HG03520 (cell line): ENCODE measurements around the gene EHD4.

ENCODE experiments used
- ATAC-seq: cut with Tn5 transposase; IDR thresholded peaks from one replicate; pipeline ENCODE4 v1.9.1; 2021; ENCODE audit warnings: mild to moderate bottlenecking, moderate library complexity; ENCODE audit not compliant: unreplicated experiment

EHD4 gene

DNA sequence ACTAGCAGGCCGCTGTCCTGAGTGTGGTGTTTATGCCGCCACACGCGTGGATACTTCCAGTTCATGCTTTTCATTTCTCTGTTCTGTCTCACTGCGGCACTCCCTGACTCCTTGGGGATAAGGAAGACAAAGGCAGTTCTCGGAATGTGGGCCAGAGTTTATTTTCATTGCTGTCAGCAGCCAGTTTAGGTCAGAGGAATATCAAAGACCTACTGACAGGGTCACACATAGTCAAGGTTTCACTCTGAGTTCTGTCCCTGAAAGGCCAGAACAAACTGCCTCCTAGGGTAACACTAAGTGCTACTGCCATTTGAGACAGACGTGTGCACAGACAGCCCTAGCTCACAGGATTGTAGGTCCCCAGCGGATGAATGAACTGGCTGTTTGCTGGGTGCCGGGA is 51.2 kb downstream of the EHD4 start:
- no peak for ATAC-seq

DNA sequence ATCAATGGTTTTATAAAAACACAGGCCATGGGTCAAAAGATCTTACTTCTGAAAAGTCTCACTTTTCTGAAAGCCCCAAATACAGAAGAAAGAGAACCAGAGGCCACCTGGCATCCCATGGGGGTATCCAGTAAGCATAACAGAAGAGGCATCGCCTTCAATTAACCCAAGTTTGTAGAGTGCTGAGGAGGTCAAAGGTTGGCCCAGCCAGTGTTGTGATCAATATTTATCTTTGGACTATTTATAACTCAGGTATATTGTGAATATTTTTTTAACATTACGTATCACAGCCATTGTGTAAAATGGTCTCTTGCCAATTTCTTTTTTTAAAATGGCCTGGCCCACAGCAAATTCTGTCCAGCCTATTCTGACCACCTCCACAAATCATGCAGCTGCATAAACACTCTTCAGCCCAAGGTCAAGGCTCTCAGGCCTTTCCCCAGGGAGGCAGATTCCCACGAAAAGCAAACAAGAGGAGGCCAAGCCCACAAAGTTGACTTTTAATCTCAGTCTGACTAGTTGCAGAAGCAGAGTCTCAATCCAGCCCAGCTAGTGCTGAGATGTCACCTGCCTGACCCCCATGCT is 52.3 kb downstream of the EHD4 start:
- no peak for ATAC-seq

DNA sequence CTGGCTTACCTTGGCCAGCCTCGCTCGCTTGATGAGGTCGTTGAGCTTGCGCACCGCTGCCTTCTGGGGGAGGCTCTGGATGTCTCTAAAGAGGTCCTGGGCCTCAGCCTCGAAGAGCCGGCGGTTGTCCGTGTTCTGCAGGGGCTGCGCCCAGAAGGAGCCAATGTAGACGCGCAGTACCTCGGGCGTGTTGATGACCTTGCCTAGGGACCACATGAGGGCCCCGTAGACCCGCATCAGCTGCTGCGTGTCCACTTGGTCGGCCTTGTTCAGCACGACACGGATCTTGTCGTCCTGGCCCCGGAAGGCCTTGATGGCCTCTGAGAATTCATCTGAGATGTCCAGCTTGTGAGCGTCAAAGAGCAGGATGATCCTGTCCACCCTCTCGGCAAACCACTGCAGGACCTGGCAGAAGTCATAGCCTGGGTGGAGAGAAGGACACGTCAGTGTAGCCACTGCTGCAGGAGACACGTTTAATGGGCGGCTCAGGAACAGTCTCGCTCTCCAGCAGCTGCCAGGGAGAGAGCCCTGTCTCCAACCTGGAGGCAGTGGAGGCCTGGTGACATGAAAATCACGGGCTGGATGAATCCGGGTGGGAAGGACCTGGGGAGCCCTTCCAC is 53.0 kb downstream of the EHD4 start:
- no peak for ATAC-seq

- no peak for ATAC-seq
These were observed 53.7 kb downstream of the EHD4 start for GRCh38 chr15:41918506-41919126.

- ATAC-seq, result no peak
These were observed 54.5 kb downstream of the EHD4 start for GRCh38 chr15:41917767-41918430.

- ATAC-seq, result no peak
These were observed 56.9 kb downstream of the EHD4 start for GRCh38 chr15:41915255-41915994.

GRCh38 chr15:41914411-41914810 is 57.9 kb downstream of the EHD4 start:
- ATAC-seq, result no peak

DNA sequence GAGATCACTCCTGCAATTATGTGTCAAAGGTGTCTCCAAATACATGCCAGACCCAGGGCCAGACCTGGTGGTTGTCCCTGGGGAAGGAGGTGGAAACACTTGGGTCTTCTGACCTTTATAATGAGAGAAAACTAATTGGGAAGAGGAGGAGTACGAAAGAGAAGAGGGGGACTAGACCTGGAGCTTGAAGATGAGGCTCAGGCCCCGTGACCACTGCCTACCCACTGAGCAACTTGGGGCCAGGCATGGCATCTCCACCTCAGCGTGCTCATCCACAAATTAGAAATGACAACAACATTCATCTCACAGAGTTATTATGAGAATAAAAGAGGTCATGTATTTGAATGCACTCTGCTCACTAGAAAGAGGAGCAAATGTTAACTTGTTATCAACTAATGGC is 59.1 kb downstream of the EHD4 start:
- ATAC-seq, result no peak

DNA sequence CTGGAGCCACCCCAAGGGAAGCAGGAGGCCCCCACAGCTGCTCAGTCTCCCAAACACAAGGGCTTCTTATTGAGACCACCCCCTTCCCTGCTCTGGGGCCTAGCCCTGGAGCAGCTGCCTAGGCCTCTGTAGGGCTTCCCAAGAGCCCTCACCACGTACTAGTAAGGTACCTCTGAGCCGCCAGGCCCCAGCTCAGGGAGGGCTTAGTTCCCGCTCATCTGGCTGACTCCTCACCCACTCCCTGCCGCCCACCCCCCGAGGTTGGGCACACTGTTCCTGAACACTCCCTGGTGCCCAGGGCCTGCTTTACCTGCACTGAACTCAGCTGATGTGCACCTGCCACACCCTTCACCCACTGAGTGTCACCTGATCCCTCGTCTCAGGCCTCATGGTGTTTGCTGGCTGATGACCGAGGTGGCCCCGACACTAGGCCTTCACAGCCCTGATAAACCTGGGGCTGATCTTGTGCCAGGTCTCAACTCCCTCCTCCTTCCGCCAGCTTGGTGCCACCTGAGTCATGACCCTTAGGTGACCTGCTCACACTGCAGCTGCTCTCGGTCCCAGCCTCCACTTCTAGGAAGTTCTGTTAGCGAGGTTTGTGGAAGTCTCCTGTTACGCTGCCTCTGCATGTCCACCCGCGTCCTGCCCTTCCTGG is 60.5 kb downstream of the EHD4 start:
- ATAC-seq, result no peak

GRCh38 chr15:41908736-41909461 is 63.5 kb downstream of the EHD4 start:
- no peak for ATAC-seq

DNA sequence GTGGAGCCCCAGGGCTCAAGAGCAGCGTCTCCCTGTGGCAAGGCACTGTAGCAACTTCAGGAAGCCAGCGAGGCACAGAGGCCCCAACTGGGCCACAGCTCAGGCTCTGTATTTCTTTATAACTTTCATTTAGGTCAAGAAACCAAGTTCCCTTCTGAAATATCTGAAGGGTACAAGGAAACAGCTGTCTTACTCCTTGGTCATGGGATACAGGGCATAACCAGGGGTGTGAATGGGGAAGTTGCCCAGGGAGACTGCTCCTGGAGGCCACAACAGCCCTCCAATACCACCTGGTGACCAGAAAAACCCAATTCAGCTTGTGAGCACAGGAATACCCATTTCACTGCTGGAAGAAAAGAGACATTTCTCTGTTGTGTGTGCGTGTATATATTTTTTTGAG is 65.2 kb downstream of the EHD4 start:
- ATAC-seq, result no peak

DNA sequence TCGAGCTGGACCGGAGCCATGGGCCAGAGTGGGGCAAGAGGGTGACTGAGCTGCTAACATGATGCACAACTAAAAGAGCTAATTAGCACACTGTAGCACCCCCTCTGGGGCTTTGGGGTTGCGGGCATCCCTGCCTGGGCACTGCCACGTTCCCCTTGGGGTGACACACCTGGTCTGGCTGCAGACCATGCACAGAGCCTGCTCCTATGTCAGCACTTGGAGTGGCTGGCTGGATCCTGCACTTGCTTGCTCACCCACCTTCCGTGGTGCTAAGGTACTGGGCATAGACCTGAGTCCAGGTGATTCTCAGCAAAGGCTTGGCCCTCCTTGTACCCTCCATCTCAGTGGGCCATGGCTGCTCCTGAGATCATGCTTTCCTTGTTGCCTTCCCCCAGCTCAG is 65.7 kb downstream of the EHD4 start:
- no peak for ATAC-seq

GRCh38 chr15:41905036-41905793 is 67.1 kb downstream of the EHD4 start:
- ATAC-seq, result no peak

- ATAC-seq, result no peak
These were observed 67.8 kb downstream of the EHD4 start for GRCh38 chr15:41904541-41905005.

DNA sequence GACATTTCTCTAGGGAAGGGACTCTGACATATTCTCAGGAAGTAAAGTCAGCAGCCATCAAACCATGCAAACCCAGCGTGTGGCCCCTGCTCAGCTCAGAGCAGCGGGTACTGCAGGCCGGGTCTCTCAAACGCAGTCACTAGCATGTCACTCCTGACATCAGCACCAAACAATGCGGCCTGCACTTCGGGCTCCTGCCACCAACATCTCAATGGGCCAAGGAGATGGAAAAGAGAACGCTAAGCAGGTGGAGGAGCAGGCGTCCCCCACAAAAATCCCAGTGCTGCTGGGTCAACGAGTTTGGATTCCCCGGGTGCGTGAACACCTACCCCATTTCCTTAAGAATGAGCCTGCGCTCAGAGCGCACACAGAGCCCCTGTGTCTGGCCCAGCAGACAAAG is 68.6 kb downstream of the EHD4 start:
- ATAC-seq, result no peak

- ATAC-seq, result no peak
These were observed 70.9 kb downstream of the EHD4 start for GRCh38 chr15:41901431-41901830.

DNA sequence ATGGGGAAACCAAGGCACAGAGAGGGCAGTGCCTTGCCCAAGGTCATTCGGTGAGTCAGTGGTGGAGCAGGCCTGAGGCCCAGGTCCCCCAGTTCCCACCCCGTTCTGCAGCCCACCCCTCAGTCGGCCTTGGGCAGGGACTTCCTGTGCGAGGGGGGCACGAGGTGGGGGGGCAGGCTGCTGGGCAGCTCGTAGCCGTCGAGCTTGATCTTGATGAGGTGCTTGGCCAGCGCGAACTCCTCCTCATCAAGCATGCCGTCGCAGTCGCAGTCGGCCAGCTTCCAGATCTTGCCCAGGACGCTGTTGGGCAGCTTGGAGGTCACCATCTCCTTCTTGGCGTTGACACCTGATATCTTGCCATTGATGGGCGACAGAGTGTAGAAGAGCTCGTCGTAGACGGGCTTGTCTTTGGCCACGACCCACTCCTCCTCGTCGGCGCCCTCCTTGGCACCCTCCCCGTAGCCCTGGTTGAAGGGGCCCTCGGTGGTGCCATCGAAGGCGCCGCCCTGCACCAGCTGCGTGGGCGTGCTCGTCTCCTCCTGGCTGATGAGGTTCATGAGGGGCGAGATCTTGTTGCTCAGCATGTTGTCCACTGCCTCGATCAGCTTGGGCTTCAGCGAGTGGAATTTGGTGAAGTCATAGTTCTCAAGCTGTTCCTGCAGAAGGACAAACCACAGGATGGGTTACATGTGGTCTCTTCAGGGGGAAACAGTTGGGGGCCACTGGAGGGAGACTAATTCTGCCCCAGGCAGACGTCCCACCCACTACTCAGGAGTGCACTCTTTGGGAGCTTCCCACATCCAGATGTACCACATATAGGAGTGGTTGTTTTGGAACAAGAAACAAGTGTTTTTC is 71.6 kb downstream of the EHD4 start:
- ATAC-seq, result no peak

GRCh38 chr15:41899854-41900442 is 72.4 kb downstream of the EHD4 start:
- no peak for ATAC-seq
